Kidney (tissue), 14 donors: ENCODE results near the gene KCNJ15. TPM values are rescaled to one million over a fixed set of nuclear protein-coding genes. Genes with fewer than 3 reads are reported as not detected.

Experiments
- DNase-seq, 5 donors: peaks; one replicate each; pipeline ENCODE4 v3.0.0-alpha.2; 2013 to 2020
- FAIRE-seq: peaks from 2 replicates; lab custom pipeline; 2012; peaks lifted over from hg19 to GRCh38; lab: Jason Lieb, UNC
- H3K27ac ChIP-seq, 2 donors: one replicate each; pipeline ENCODE4 v1.7.0; 2013; ENCODE audit warnings: low read depth in 2 of 2, low read length in 2 of 2, inconsistent platforms in 1 of 2
- H3K27me3 ChIP-seq: one replicate; pipeline ENCODE4 v1.7.1; 2013; ENCODE audit warnings: low read length, inconsistent platforms; ENCODE audit not compliant: control insufficient read depth, insufficient read depth
- H3K36me3 ChIP-seq, 3 donors: one replicate each; pipeline versions ENCODE4 v1.7.0 to v1.7.1; 2013; ENCODE audit warnings: low read length in 3 of 3, control low read depth in 1 of 3, inconsistent platforms in 1 of 3; ENCODE audit not compliant: insufficient read depth in 3 of 3, control insufficient read depth in 2 of 3
- H3K4me1 ChIP-seq, 3 donors: one replicate each; pipeline versions ENCODE4 v1.7.0 to v1.7.1; 2013; ENCODE audit warnings: low read length in 3 of 3, inconsistent platforms in 1 of 3, low read depth in 1 of 3; ENCODE audit not compliant: control insufficient read depth in 2 of 3, insufficient read depth in 2 of 3
- H3K4me3 ChIP-seq, 3 donors: one replicate each; pipeline versions ENCODE4 v1.7.0 to v1.8.1; 2013; ENCODE audit warnings: low read length in 3 of 3, control low read depth in 1 of 3, inconsistent platforms in 1 of 3
- H3K9ac ChIP-seq, 3 donors: one replicate each; pipeline versions ENCODE4 v1.7.0 to v1.7.1; 2013; ENCODE audit warnings: low read length in 3 of 3, control low read depth in 1 of 3, inconsistent platforms in 1 of 3
- H3K9me3 ChIP-seq, 3 donors: one replicate each; pipeline versions ENCODE4 v1.7.0 to v1.7.1; 2013; ENCODE audit warnings: low read length in 3 of 3, control low read depth in 1 of 3, inconsistent platforms in 1 of 3; ENCODE audit not compliant: control insufficient read depth in 2 of 3, insufficient read depth in 1 of 3
- CTCF ChIP-seq: IDR thresholded peaks from 3 replicates; pipeline ENCODE4 v1.5.1; 2012; ENCODE audit warnings: mild to moderate bottlenecking, moderate library complexity, borderline replicate concordance; ENCODE audit not compliant: insufficient read depth; ENCODE audit errors: extremely low read depth
- intact Hi-C: fragments of 100-400 bp; cut with DNase I; formaldehyde crosslinking; loops from one replicate; pipeline ENCODE4 v1.11.1; 2022
- polyA plus RNA-seq: library from polyadenylated mRNA; stranded (reverse); fragments of 350-450 nt; fragmentation: Illumina TruSeq; extraction: RNeasy Lipid Tissue Mini Kit (QIAGEN cat#74804); gene quantifications from one replicate; pipeline ENCODE4 v1.2.3, GENCODE V29; 2014; ENCODE audit warnings: low read depth, low replicate concordance; ENCODE audit not compliant: insufficient read depth
- total RNA-seq: library from RNA; stranded (reverse); fragmentation: NEBNext Ultra II Directional; extraction: Animal tissue kit (Norgen Biotek cat#: 25700); gene quantifications from one replicate; pipeline ENCODE4 v1.2.1, GENCODE V29; 2021
- donor health status: control.
- donor health status: control.
- donor health status: control.
- donor health status: control.
- donor health status: control.
- donor health status: DM: yes; HTN: yes; CAD: no.
- donor health status: Normal renal cell carcinoma (clear cell type).

KCNJ15 gene
- total and polyA plus RNA-seq, 2 donors from 2014 or later: 102 to 142 TPM

- DNase-seq (no peak), FAIRE-seq (no peak)
- Histone ChIP-seq H3K9me3 (no peaks in the 10 kb centered on the region), H3K27me3 (no peaks in the 10 kb centered on the region), H3K9ac (no peak overlapping the region), H3K4me1 (peaks cover 17 to 31% (median 21%) of the 10 kb centered on the region in 3 donors), H3K4me3 (no peak overlapping the region), H3K27ac (no peak overlapping the region), H3K36me3 (peaks cover 3 to 50% (median 9%) of the 10 kb centered on the region in 3 donors)
- intact Hi-C loops: no loop called here
- no peak for TF ChIP-seq CTCF
Measured at GRCh38 chr21:38297871-38298270, 41.1 kb downstream of the KCNJ15 start.

- Histone ChIP-seq H3K4me1 (peaks cover 9 to 23% (median 15%) of the 10 kb centered on the region in 3 donors), H3K27me3 (no peaks in the 10 kb centered on the region), H3K9me3 (no peaks in the 10 kb centered on the region), H3K9ac (no peak overlapping the region), H3K4me3 (no peak overlapping the region), H3K36me3 (peaks cover 3 to 50% (median 9%) of the 10 kb centered on the region in 3 donors), H3K27ac (no peak overlapping the region)
- DNase-seq: no peak
- intact Hi-C loops: no loop called here
- TF ChIP-seq CTCF: no peak
- no peak for FAIRE-seq
Measured at GRCh38 chr21:38298832-38299231, 42.0 kb downstream of the KCNJ15 start.

GRCh38 chr21:38299671-38300070 lies 42.9 kb downstream of the KCNJ15 start:
- TF ChIP-seq CTCF: no peak
- DNase-seq (no peak), FAIRE-seq (no peak)
- intact Hi-C loops: no loop called here
- no peaks in the 10 kb centered on the region for H3K27me3 ChIP-seq
- peaks cover 3 to 50% (median 9%) of the 10 kb centered on the region in 3 donors for H3K36me3 ChIP-seq
- no peak overlapping the region for H3K9ac ChIP-seq
- H3K4me3 ChIP-seq: no peak overlapping the region
- no peaks in the 10 kb centered on the region for H3K9me3 ChIP-seq
- no peak overlapping the region for H3K27ac ChIP-seq
- H3K4me1 ChIP-seq: peaks cover 9 to 17% (median 12%) of the 10 kb centered on the region in 3 donors

GRCh38 chr21:38300141-38300578 lies 43.4 kb downstream of the KCNJ15 start:
- FAIRE-seq (no peak), DNase-seq (no peak)
- TF ChIP-seq CTCF: no peak
- H3K27me3 ChIP-seq: no peaks in the 10 kb centered on the region
- no peak overlapping the region for H3K27ac ChIP-seq
- peaks cover 9 to 16% (median 12%) of the 10 kb centered on the region in 3 donors for H3K4me1 ChIP-seq
- intact Hi-C loops: no loop called here
- peaks cover 3 to 50% (median 9%) of the 10 kb centered on the region in 3 donors for H3K36me3 ChIP-seq
- H3K9me3 ChIP-seq: no peaks in the 10 kb centered on the region
- H3K9ac ChIP-seq: no peak overlapping the region
- no peak overlapping the region for H3K4me3 ChIP-seq
